Astrocyte (in vitro differentiated cells and primary cell): ENCODE data around the gene BMPR1A. TPM values are rescaled to one million over a fixed set of nuclear protein-coding genes. Genes with fewer than 3 reads are reported as not detected.

Experiments
- DNase-seq: peaks from one replicate; pipeline ENCODE4 v3.0.0-alpha.2; 2010; ENCODE audit warnings: low read depth
- FAIRE-seq: peaks from 2 replicates; lab custom pipeline; 2011; peaks lifted over from hg19 to GRCh38; lab: Jason Lieb, UNC
- H2AFZ ChIP-seq: 2 replicates; pipeline ENCODE4 v1.6.0; 2012; ENCODE audit warnings: low read depth, low read length, inconsistent platforms
- H3K27ac ChIP-seq: 2 replicates; pipeline ENCODE4 v1.5.1; 2011; ENCODE audit warnings: low read depth, low read length, inconsistent platforms
- H3K27me3 ChIP-seq: 2 replicates; pipeline ENCODE4 v1.6.0; 2011; ENCODE audit warnings: low read length, inconsistent platforms; ENCODE audit not compliant: insufficient read depth
- H3K36me3 ChIP-seq: 2 replicates; pipeline ENCODE4 v1.5.1; 2011; ENCODE audit warnings: low read length, inconsistent platforms; ENCODE audit not compliant: insufficient read depth
- H3K4me1 ChIP-seq: 2 replicates; pipeline ENCODE4 v1.5.1; 2011; ENCODE audit warnings: low read length, inconsistent platforms; ENCODE audit not compliant: insufficient read depth
- H3K4me2 ChIP-seq: 2 replicates; pipeline ENCODE4 v1.6.0; 2012; ENCODE audit warnings: low read length, inconsistent platforms
- H3K4me3 ChIP-seq: 2 replicates; pipeline ENCODE4 v1.5.1; 2011; ENCODE audit warnings: low read depth, mild to moderate bottlenecking, low read length, inconsistent platforms; ENCODE audit not compliant: insufficient read depth
- H3K79me2 ChIP-seq: 2 replicates; pipeline ENCODE4 v1.6.0; 2012; ENCODE audit warnings: mild to moderate bottlenecking, low read length, inconsistent platforms; ENCODE audit not compliant: insufficient read depth
- H3K9ac ChIP-seq: 2 replicates; pipeline ENCODE4 v1.6.0; 2012; ENCODE audit warnings: mild to moderate bottlenecking, low read length, inconsistent platforms
- H3K9me3 ChIP-seq: 2 replicates; pipeline ENCODE4 v1.5.1; 2012; ENCODE audit warnings: low read depth, mild to moderate bottlenecking, low read length, inconsistent platforms; ENCODE audit not compliant: insufficient read depth
- H4K20me1 ChIP-seq: 2 replicates; pipeline ENCODE4 v1.6.0; 2012; ENCODE audit warnings: low read length, inconsistent platforms; ENCODE audit not compliant: insufficient read depth
- H3K27ac Mint-ChIP-seq: one replicate; pipeline ENCODE4 v1.8.0; 2021; ENCODE audit warnings: mild to moderate bottlenecking, mixed read lengths; ENCODE audit not compliant: unreplicated experiment
- H3K27me3 Mint-ChIP-seq: one replicate; pipeline ENCODE4 v1.8.0; 2021; ENCODE audit warnings: low read depth, mixed read lengths; ENCODE audit not compliant: unreplicated experiment
- H3K36me3 Mint-ChIP-seq: one replicate; pipeline ENCODE4 v1.8.0; 2021; ENCODE audit warnings: low read depth, mixed read lengths; ENCODE audit not compliant: unreplicated experiment
- H3K4me1 Mint-ChIP-seq: one replicate; pipeline ENCODE4 v1.8.0; 2021; ENCODE audit warnings: low read depth, mixed read lengths; ENCODE audit not compliant: unreplicated experiment
- H3K4me3 Mint-ChIP-seq: one replicate; pipeline ENCODE4 v1.8.0; 2021; ENCODE audit warnings: mild to moderate bottlenecking, moderate library complexity, mixed read lengths; ENCODE audit not compliant: unreplicated experiment
- H3K9me3 Mint-ChIP-seq: one replicate; pipeline ENCODE4 v1.8.0; 2021; ENCODE audit warnings: mild to moderate bottlenecking, mixed read lengths; ENCODE audit not compliant: unreplicated experiment
- CTCF ChIP-seq: IDR thresholded peaks from 2 replicates; pipeline ENCODE4 v1.5.1; 2011; ENCODE audit warnings: low read depth, mild to moderate bottlenecking, inconsistent platforms, low read length, moderate library complexity; ENCODE audit not compliant: insufficient read depth
- EZH2 ChIP-seq: IDR thresholded peaks from 2 replicates; pipeline ENCODE4 v1.6.1; 2012; ENCODE audit warnings: mild to moderate bottlenecking, low read length, inconsistent platforms; ENCODE audit not compliant: insufficient read depth
- total RNA-seq: library from RNA; stranded (reverse); gene quantifications from 2 replicates; pipeline ENCODE4 v1.2.1, GENCODE V29; 2021

Gene BMPR1A
- total RNA-seq, 1 donor from 2014 or later = 52.2 TPM

DNA sequence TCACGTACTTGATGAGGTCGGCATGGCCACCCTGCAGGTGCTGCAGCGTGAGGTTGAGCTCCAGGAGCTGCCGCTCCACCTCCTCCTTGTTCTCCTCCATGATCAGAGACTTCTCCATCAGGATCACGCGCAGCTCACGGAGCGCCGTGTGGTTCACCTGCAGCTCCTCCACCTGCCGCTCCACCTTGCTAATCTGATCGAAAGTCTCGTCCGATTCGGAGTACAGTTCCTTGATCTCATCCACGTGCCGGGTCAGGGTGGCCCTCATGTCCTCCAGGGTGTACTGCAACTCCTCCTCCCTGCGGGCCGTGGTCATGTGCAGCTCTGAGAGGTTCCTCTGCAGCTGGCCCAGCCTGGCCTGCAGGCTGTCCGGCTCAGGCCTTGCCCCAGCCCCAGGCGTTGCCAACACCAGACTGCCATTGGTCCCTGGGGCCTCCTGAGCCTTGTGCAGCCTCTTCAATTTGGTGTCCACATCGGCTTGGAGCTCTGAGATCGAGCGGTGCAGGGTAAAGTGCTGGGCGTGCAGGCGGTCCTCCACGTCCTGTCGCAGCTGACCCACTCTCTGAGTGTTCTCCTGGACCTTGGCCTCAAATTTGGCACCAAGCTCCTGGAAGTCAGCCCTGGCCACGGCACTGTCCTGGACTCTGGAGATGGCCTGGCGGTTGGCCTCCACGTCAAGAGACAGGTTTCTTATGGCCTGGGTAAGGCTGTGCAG, 187.1 kb downstream of the BMPR1A start:
- DNase-seq = no peak
- Histone ChIP-seq H3K36me3 (no peaks in the 10 kb centered on the region), H3K9ac (no peak overlapping the region), H3K79me2 (no peaks in the 10 kb centered on the region), H3K4me3 (no peak overlapping the region), H3K4me2 (no peak overlapping the region), H3K27ac (no peak overlapping the region), H3K9me3 (no peaks in the 10 kb centered on the region), H2AFZ (no peak overlapping the region), H3K4me1 (peaks cover 3% of the 10 kb centered on the region), H4K20me1 (no peaks in the 10 kb centered on the region), H3K27me3 (peaks cover 5% of the 10 kb centered on the region)
- peaks cover 21% of the 10 kb centered on the region for H3K27me3 Mint-ChIP-seq
- H3K4me1 Mint-ChIP-seq = peaks cover 4% of the 10 kb centered on the region
- H3K4me3 Mint-ChIP-seq = peak overlapping the region; percentile 45
- peaks cover 3% of the 10 kb centered on the region for H3K36me3 Mint-ChIP-seq
- FAIRE-seq = no peak
- H3K9me3 Mint-ChIP-seq = no peaks in the 10 kb centered on the region
- TF ChIP-seq EZH2 = no peak
- no peak for TF ChIP-seq CTCF
- no peak overlapping the region for H3K27ac Mint-ChIP-seq

DNA sequence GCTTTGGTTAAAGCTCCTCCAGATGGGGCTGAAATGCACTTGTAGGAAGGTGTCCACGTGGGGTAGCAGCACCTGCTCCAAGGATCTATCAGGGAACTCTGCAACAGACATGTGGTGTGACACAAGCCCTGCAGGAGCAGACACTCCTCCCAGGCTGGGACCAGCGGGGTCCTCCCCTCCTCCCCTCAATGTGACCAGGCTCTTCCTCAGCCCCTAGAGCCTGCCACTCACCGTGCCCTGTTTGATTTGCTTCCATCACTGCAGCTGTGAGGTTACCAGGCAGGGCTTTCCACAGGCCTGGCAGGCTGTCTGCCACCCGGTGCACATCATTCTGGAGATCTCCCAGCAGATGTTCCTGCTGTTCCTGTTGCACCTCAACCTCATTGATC, 187.6 kb downstream of the BMPR1A start:
- peaks cover 21% of the 10 kb centered on the region for H3K27me3 Mint-ChIP-seq
- no peaks in the 10 kb centered on the region for H3K9me3 ChIP-seq
- H3K27ac ChIP-seq = no peak overlapping the region
- H3K27me3 ChIP-seq = peaks cover 5% of the 10 kb centered on the region
- H3K27ac Mint-ChIP-seq = no peak overlapping the region
- H3K36me3 Mint-ChIP-seq = peaks cover 3% of the 10 kb centered on the region
- no peaks in the 10 kb centered on the region for H3K9me3 Mint-ChIP-seq
- H3K4me3 Mint-ChIP-seq = no peak overlapping the region
- H3K4me2 ChIP-seq = no peak overlapping the region
- no peaks in the 10 kb centered on the region for H3K36me3 ChIP-seq
- no peaks in the 10 kb centered on the region for H3K79me2 ChIP-seq
- no peak overlapping the region for H2AFZ ChIP-seq
- H3K9ac ChIP-seq = no peak overlapping the region
- peaks cover 3% of the 10 kb centered on the region for H3K4me1 ChIP-seq
- DNase-seq = no peak
- H3K4me3 ChIP-seq = no peak overlapping the region
- H3K4me1 Mint-ChIP-seq = peaks cover 4% of the 10 kb centered on the region
- no peak for FAIRE-seq
- TF ChIP-seq EZH2 = no peak
- no peak for TF ChIP-seq CTCF
- no peaks in the 10 kb centered on the region for H4K20me1 ChIP-seq

GRCh38 chr10:86944471-86944870, 188.1 kb downstream of the BMPR1A start:
- Mint-ChIP-seq H3K4me3 (no peak overlapping the region), H3K4me1 (peaks cover 4% of the 10 kb centered on the region), H3K27me3 (peaks cover 21% of the 10 kb centered on the region), H3K9me3 (no peaks in the 10 kb centered on the region), H3K36me3 (peaks cover 3% of the 10 kb centered on the region), H3K27ac (peak overlapping the region; percentile 34)
- H3K9me3 ChIP-seq = no peaks in the 10 kb centered on the region
- H3K4me2 ChIP-seq = no peak overlapping the region
- H4K20me1 ChIP-seq = no peaks in the 10 kb centered on the region
- peaks cover 5% of the 10 kb centered on the region for H3K27me3 ChIP-seq
- FAIRE-seq = peak; percentile 20
- H3K9ac ChIP-seq = no peak overlapping the region
- DNase-seq = no peak
- no peak overlapping the region for H2AFZ ChIP-seq
- no peaks in the 10 kb centered on the region for H3K36me3 ChIP-seq
- H3K79me2 ChIP-seq = no peaks in the 10 kb centered on the region
- no peak overlapping the region for H3K4me3 ChIP-seq
- H3K27ac ChIP-seq = no peak overlapping the region
- TF ChIP-seq CTCF (no peak), EZH2 (no peak)
- peaks cover 3% of the 10 kb centered on the region for H3K4me1 ChIP-seq
